Measurements from ENCODE around the gene RNLS. TPM values are rescaled to one million over a fixed set of nuclear protein-coding genes. Genes with fewer than 3 reads are reported as not detected.
"Not testable (repeated sequence)": the region's sequence is repeated elsewhere in the genome, so short reads cannot be mapped to it uniquely, and the experiment has no call there.

The RNLS gene
- total and polyA plus RNA-seq, 2 donors from 2014 or later = 19.5 to 21.1 TPM

- Histone ChIP-seq H3K9me3 (ENCODE audit: control insufficient read depth in 2 of 3, insufficient read depth in 1 of 3, low read length in 3 of 3) (no peaks in the 10 kb centered on the region), H3K9ac (ENCODE audit: low read length in 3 of 3) (no peak overlapping the region), H3K27me3 (ENCODE audit: control insufficient read depth, insufficient read depth, low read length) (no peaks in the 10 kb centered on the region), H3K36me3 (ENCODE audit: control insufficient read depth in 2 of 3, insufficient read depth in 3 of 3, low read length in 3 of 3) (no peaks in the 10 kb centered on the region), H3K4me3 (ENCODE audit: low read length in 3 of 3) (no peak overlapping the region), H3K4me1 (ENCODE audit: control insufficient read depth in 2 of 3, insufficient read depth in 2 of 3, low read depth in 1 of 3, low read length in 3 of 3) (no peaks in the 10 kb centered on the region), H3K27ac (ENCODE audit: low read depth in 2 of 2, low read length in 2 of 2) (no peak overlapping the region)
- TF ChIP-seq CTCF (IDR thresholded peaks at IDR 0.05; ENCODE audit: borderline replicate concordance, extremely low read depth, insufficient read depth) = no peak
- FAIRE-seq = no peak
- DNase-seq = no peak
- intact Hi-C loops (cut with DNase I) = no loop called here
These were observed 94.0 kb downstream of the RNLS start for GRCh38 chr10:88489107-88489506.

- H3K9me3 ChIP-seq (ENCODE audit: control insufficient read depth in 2 of 3, insufficient read depth in 1 of 3, low read length in 3 of 3); H3K4me1 ChIP-seq (ENCODE audit: control insufficient read depth in 2 of 3, insufficient read depth in 2 of 3, low read depth in 1 of 3, low read length in 3 of 3); H3K9ac ChIP-seq (ENCODE audit: low read length in 3 of 3); H3K4me3 ChIP-seq (ENCODE audit: low read length in 3 of 3); H3K36me3 ChIP-seq (ENCODE audit: control insufficient read depth in 2 of 3, insufficient read depth in 3 of 3, low read length in 3 of 3); H3K27ac ChIP-seq (ENCODE audit: low read depth in 2 of 2, low read length in 2 of 2); DNase-seq; FAIRE-seq; H3K27me3 ChIP-seq (ENCODE audit: control insufficient read depth, insufficient read depth, low read length); intact Hi-C loops (cut with DNase I): not testable (repeated sequence)
These were observed 96.3 kb downstream of the RNLS start for GRCh38 chr10:88486816-88487215.

- Histone ChIP-seq H3K4me3 (ENCODE audit: low read length in 3 of 3) (no peak overlapping the region), H3K27me3 (ENCODE audit: control insufficient read depth, insufficient read depth, low read length) (no peaks in the 10 kb centered on the region), H3K9me3 (ENCODE audit: control insufficient read depth in 2 of 3, insufficient read depth in 1 of 3, low read length in 3 of 3) (no peaks in the 10 kb centered on the region), H3K27ac (ENCODE audit: low read depth in 2 of 2, low read length in 2 of 2) (no peak overlapping the region), H3K36me3 (ENCODE audit: control insufficient read depth in 2 of 3, insufficient read depth in 3 of 3, low read length in 3 of 3) (no peaks in the 10 kb centered on the region), H3K4me1 (ENCODE audit: control insufficient read depth in 2 of 3, insufficient read depth in 2 of 3, low read depth in 1 of 3, low read length in 3 of 3) (no peaks in the 10 kb centered on the region), H3K9ac (ENCODE audit: low read length in 3 of 3) (no peak overlapping the region)
- intact Hi-C loops (cut with DNase I) = no loop called here
- FAIRE-seq = no peak
- TF ChIP-seq CTCF (IDR thresholded peaks at IDR 0.05; ENCODE audit: borderline replicate concordance, extremely low read depth, insufficient read depth) = no peak
- no peak for DNase-seq
These were observed 100.9 kb downstream of the RNLS start for GRCh38 chr10:88482220-88482619.

GRCh38 chr10:88478256-88478655, 104.9 kb downstream of the RNLS start:
- DNase-seq (no peak), FAIRE-seq (no peak)
- Histone ChIP-seq H3K36me3 (ENCODE audit: control insufficient read depth in 2 of 3, insufficient read depth in 3 of 3, low read length in 3 of 3) (no peaks in the 10 kb centered on the region), H3K4me1 (ENCODE audit: control insufficient read depth in 2 of 3, insufficient read depth in 2 of 3, low read depth in 1 of 3, low read length in 3 of 3) (no peaks in the 10 kb centered on the region), H3K9me3 (ENCODE audit: control insufficient read depth in 2 of 3, insufficient read depth in 1 of 3, low read length in 3 of 3) (no peaks in the 10 kb centered on the region), H3K9ac (ENCODE audit: low read length in 3 of 3) (no peak overlapping the region), H3K27ac (ENCODE audit: low read depth in 2 of 2, low read length in 2 of 2) (no peak overlapping the region), H3K4me3 (ENCODE audit: low read length in 3 of 3) (no peak overlapping the region), H3K27me3 (ENCODE audit: control insufficient read depth, insufficient read depth, low read length) (no peaks in the 10 kb centered on the region)
- intact Hi-C loops (cut with DNase I) = no loop called here
- TF ChIP-seq CTCF (IDR thresholded peaks at IDR 0.05; ENCODE audit: borderline replicate concordance, extremely low read depth, insufficient read depth) = no peak
